AG04450 (cell line): ENCODE results near the gene MYO9B. TPM values are rescaled to one million over a fixed set of nuclear protein-coding genes. Genes with fewer than 3 reads are reported as not detected.

Experiments used
- CTCF ChIA-PET: fragments of 300-600, 350-600 bp; formaldehyde crosslinking; extraction: SDS; loops from one replicate; lab custom pipeline; 2022; ENCODE audit warnings: antibody characterized with exemption, inconsistent platforms; lab: Charles Lee
- POLR2A ChIA-PET: fragments of 350-600 bp; formaldehyde crosslinking; extraction: SDS; loops from one replicate; lab custom pipeline; 2021; ENCODE audit warnings: antibody characterized with exemption, inconsistent platforms; lab: Yijun Ruan, JAX
- DNase-seq: peaks from one replicate; pipeline ENCODE4 v3.0.0-alpha.2; 2011; ENCODE audit warnings: low read depth, low spot score
- H3K27ac ChIP-seq: one replicate; pipeline ENCODE4 v1.5.1; 2012; ENCODE audit warnings: low read depth, low read length, control low read depth
- H3K27me3 ChIP-seq: one replicate; pipeline ENCODE4 v1.6.0; 2012; ENCODE audit warnings: low read length; ENCODE audit not compliant: control insufficient read depth, insufficient read depth
- H3K4me3 ChIP-seq: 2 replicates; pipeline ENCODE4 v1.5.1; 2011; ENCODE audit warnings: mild to moderate bottlenecking, low read depth, low read length, control low read depth
- H3K9me3 ChIP-seq: 2 replicates; pipeline ENCODE4 v1.5.1; 2012; ENCODE audit warnings: low read length; ENCODE audit not compliant: control insufficient read depth, insufficient read depth
- CTCF ChIP-seq: IDR thresholded peaks from 2 replicates; pipeline ENCODE4 v1.5.1; 2011; ENCODE audit warnings: low read depth, low read length, control low read depth, inconsistent platforms
- polyA plus RNA-seq: library from polyadenylated mRNA; depleted of rRNA; stranded (reverse); fragments of >200 nt; gene quantifications from 2 replicates; pipeline ENCODE4 v1.2.3, GENCODE V29; 2011

The MYO9B gene
- polyA plus RNA-seq, 1 experiment: 34.5 TPM

GRCh38 chr19:17077447-17078028 lies 2.0 kb downstream of the MYO9B start:
- Histone ChIP-seq H3K9me3 (no peaks in the 10 kb centered on the region), H3K27me3 (no peaks in the 10 kb centered on the region), H3K27ac (peak overlapping the region; percentile 31), H3K4me3 (peak overlapping the region; percentile 92)
- ChIA-PET CTCF (interaction anchor here (1.5 kb wide), 1 partner anchor 10 kb away, joined by 3 read pairs; no protein-coding TSS in a partner anchor), POLR2A (no interaction called here)
- TF ChIP-seq CTCF: no peak
- no peak for DNase-seq

GRCh38 chr19:17078036-17078919 lies 2.7 kb downstream of the MYO9B start:
- CTCF ChIA-PET: interaction anchor here (1.5 kb wide), 1 partner anchor 11 kb away, joined by 3 read pairs; no protein-coding TSS in a partner anchor
- no peak for TF ChIP-seq CTCF
- POLR2A ChIA-PET: no interaction called here
- Histone ChIP-seq H3K9me3 (no peaks in the 10 kb centered on the region), H3K27me3 (no peaks in the 10 kb centered on the region), H3K27ac (peak overlapping the region; percentile 100), H3K4me3 (peak overlapping the region; percentile 71)
- no peak for DNase-seq

DNA sequence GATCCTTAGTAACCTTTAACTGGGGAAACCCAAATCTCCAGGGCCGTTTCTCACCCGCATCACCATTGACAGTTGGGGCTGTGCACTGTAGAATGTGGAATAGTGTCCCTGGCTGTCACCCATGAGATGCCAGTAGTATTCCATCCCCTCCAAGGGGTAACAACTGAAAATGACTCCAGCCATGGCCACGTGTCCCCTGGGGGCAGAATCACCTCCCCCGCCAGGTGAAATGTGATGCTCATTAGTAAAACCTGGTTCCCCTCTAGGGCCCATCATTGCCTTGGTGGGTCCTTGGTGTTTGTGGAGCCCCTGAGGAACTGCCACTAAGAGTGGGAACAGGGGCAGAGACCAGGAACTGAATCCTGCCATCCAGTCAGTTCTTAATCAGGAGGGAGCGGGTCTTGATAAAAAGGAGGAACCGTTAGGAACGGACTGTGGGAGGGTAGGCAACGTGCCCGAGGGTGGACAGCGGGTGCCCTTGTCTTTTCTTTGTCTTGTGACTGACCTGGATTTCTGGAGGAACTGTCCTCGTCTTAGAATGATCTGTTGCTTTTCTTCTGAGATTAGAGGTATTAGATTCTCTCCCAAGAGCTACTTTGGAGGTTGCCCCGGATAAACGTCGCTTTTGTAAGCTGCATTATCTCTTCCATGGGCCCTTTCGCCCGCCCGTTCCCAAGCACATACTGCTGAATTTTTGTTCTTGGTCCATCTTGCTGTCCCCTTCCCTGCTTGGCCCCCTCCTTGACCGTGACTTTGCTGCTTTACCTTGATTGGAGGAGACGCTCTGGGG lies 3.5 kb downstream of the MYO9B start:
- POLR2A ChIA-PET: interaction anchor here (0.6 to 1.0 kb wide), 2 partner anchors 29 to 84 kb away, joined by 8 to 11 read pairs; no protein-coding TSS in a partner anchor
- DNase-seq: no peak

More for the DNA sequence above, 3.5 kb downstream of the MYO9B start:
- CTCF ChIA-PET: interaction anchor here (1.2 to 1.5 kb wide), 2 partner anchors 12 kb away, joined by 3 read pairs; no protein-coding TSS in a partner anchor
- Histone ChIP-seq H3K27ac (peak overlapping the region; percentile 100), H3K4me3 (peak overlapping the region; percentile 71), H3K27me3 (no peaks in the 10 kb centered on the region), H3K9me3 (no peaks in the 10 kb centered on the region)
- no peak for TF ChIP-seq CTCF
